CD14-positive monocyte (primary cell): Measurements from ENCODE around the gene PLCH1. TPM values are rescaled to one million over a fixed set of nuclear protein-coding genes. Genes with fewer than 3 reads are reported as not detected.

Experiments
- DNase-seq, 3 donors: peaks; one replicate each; pipeline ENCODE4 v3.0.0-alpha.2; 2011 to 2022
- H2AFZ ChIP-seq: 2 replicates; pipeline ENCODE4 v1.6.0; 2012; ENCODE audit warnings: mild to moderate bottlenecking, low read depth, low read length, inconsistent platforms; ENCODE audit not compliant: insufficient read depth, poor library complexity, severe bottlenecking
- H3K27ac ChIP-seq, 2 donors: 1 replicate in 1 of 2; 2 replicates in 1 of 2; pipeline ENCODE4 v1.5.1; 2012 to 2013; ENCODE audit warnings: low read length in 2 of 2, control low read depth in 1 of 2, inconsistent platforms in 1 of 2, low read depth in 1 of 2, mild to moderate bottlenecking in 1 of 2
- H3K27me3 ChIP-seq, 2 donors: one replicate each; pipeline versions ENCODE4 v1.6.0 to v1.6.1; 2011 to 2013; ENCODE audit warnings: low read length in 2 of 2; ENCODE audit not compliant: control insufficient read depth in 2 of 2, insufficient read depth in 2 of 2
- H3K36me3 ChIP-seq, 2 donors: replicated peaks in 1 of 2; 1 replicate in 1 of 2; 2 replicates in 1 of 2; pipeline versions ENCODE4 v1.5.1 to v1.6.1; 2012 to 2013; ENCODE audit warnings: low read length in 2 of 2, control low read depth in 1 of 2, inconsistent platforms in 1 of 2, mild to moderate bottlenecking in 1 of 2; ENCODE audit not compliant: insufficient read depth in 2 of 2, control insufficient read depth in 1 of 2
- H3K4me1 ChIP-seq, 2 donors: 1 replicate in 1 of 2; 2 replicates in 1 of 2; pipeline versions ENCODE4 v1.5.1 to v1.6.1; 2012 to 2013; ENCODE audit warnings: low read length in 2 of 2, control low read depth in 1 of 2, inconsistent platforms in 1 of 2, mild to moderate bottlenecking in 1 of 2, moderate library complexity in 1 of 2; ENCODE audit not compliant: insufficient read depth in 2 of 2, control insufficient read depth in 1 of 2
- H3K4me2 ChIP-seq: replicated peaks from 2 replicates; pipeline ENCODE3; 2012; ENCODE audit warnings: low read length, moderate library complexity, mild to moderate bottlenecking; ENCODE audit not compliant: poor library complexity, severe bottlenecking; ENCODE audit errors: extremely low read depth
- H3K4me3 ChIP-seq, 3 experiments: fragments of 200-600 bp in 1 of 3; sonication (generic) in 1 of 3; replicated peaks in 1 of 3; 1 replicate in 2 of 3; 2 replicates in 1 of 3; pipeline ENCODE4 v1.5.1; 2011 to 2013; ENCODE audit warnings: low read length in 3 of 3, mild to moderate bottlenecking in 3 of 3, control low read depth in 2 of 3, low read depth in 2 of 3, inconsistent platforms in 1 of 3, moderate library complexity in 1 of 3
- H3K79me2 ChIP-seq: 2 replicates; pipeline ENCODE4 v1.6.0; 2012; ENCODE audit warnings: mild to moderate bottlenecking, control low read depth, inconsistent platforms, low read length, moderate library complexity; ENCODE audit not compliant: insufficient read depth
- H3K9ac ChIP-seq: 2 replicates; pipeline ENCODE4 v1.6.0; 2017; ENCODE audit warnings: low read length, mild to moderate bottlenecking; ENCODE audit not compliant: insufficient read depth, poor library complexity, severe bottlenecking
- H3K9me3 ChIP-seq, 2 donors: replicated peaks in 1 of 2; 1 replicate in 1 of 2; 2 replicates in 1 of 2; pipeline versions ENCODE4 v1.5.1 to v1.6.1; 2012 to 2013; ENCODE audit warnings: low read length in 2 of 2, control low read depth in 1 of 2; ENCODE audit not compliant: control insufficient read depth in 1 of 2, insufficient read depth in 1 of 2
- H4K20me1 ChIP-seq: 2 replicates; pipeline ENCODE4 v1.6.0; 2012; ENCODE audit warnings: mild to moderate bottlenecking, low read length, control low read depth, moderate library complexity; ENCODE audit not compliant: insufficient read depth
- H3K27ac Mint-ChIP-seq, 7 donors: one replicate each; pipeline ENCODE4 v1.8.0; 2020; ENCODE audit warnings: mild to moderate bottlenecking in 7 of 7, mixed read lengths in 7 of 7, moderate library complexity in 6 of 7, inconsistent platforms in 2 of 7
- H3K27me3 Mint-ChIP-seq, 3 donors: one replicate each; pipeline ENCODE4 v1.8.0; 2021 to 2022; ENCODE audit warnings: low read depth in 3 of 3, mild to moderate bottlenecking in 3 of 3, mixed read lengths in 3 of 3, moderate library complexity in 3 of 3, inconsistent platforms in 1 of 3
- H3K36me3 Mint-ChIP-seq, 2 donors: one replicate each; pipeline ENCODE4 v1.8.0; 2020; ENCODE audit warnings: mixed read lengths in 2 of 2, inconsistent platforms in 1 of 2, mild to moderate bottlenecking in 1 of 2
- H3K4me1 Mint-ChIP-seq: one replicate; pipeline ENCODE4 v1.8.0; 2020; ENCODE audit warnings: mild to moderate bottlenecking, mixed read lengths
- H3K4me3 Mint-ChIP-seq, 2 donors: one replicate each; pipeline ENCODE4 v1.8.0; 2020; ENCODE audit warnings: mild to moderate bottlenecking in 2 of 2, mixed read lengths in 2 of 2, moderate library complexity in 1 of 2
- H3K9me3 Mint-ChIP-seq, 7 donors: one replicate each; pipeline ENCODE4 v1.8.0; 2020 to 2022; ENCODE audit warnings: mixed read lengths in 7 of 7, mild to moderate bottlenecking in 6 of 7, moderate library complexity in 6 of 7, inconsistent platforms in 2 of 7
- WGBS: methylation state at CpG from one replicate; pipeline ENCODE4 v1.1.5; 2013; ENCODE audit warnings: missing lambda C conversion rate; ENCODE audit not compliant: insufficient coverage; 5-methylcytosine and 5-hydroxymethylcytosine counted together
- intact Hi-C, 2 donors: fragments of 100-400 bp; cut with micrococcal nuclease; formaldehyde crosslinking; loops; one replicate each; pipeline versions ENCODE4 v1.15.0 to v1.15.1; 2023
- polyA plus RNA-seq, 3 donors: library from polyadenylated mRNA; depleted of rRNA in 1 of 3; unstranded in 2 of 3; stranded (reverse) in 1 of 3; fragments of 300-500 nt in 2 of 3; fragments of >200 nt in 1 of 3; fragmentation: Illumina TruSeq in 2 of 3; gene quantifications; 1 replicate in 2 of 3; 2 replicates in 1 of 3; pipeline ENCODE4 v1.2.3, GENCODE V29; 2012 to 2021
- TF ChIP-seq, protein P1 (sequence below): fragments of 200-600 bp; IDR thresholded peaks from one replicate; pipeline ENCODE4 v1.8.0; 2022; ENCODE audit warnings: antibody characterized with exemption, mild to moderate bottlenecking

PLCH1 gene
- polyA plus RNA-seq, 3 donors, result not detected

DNA sequence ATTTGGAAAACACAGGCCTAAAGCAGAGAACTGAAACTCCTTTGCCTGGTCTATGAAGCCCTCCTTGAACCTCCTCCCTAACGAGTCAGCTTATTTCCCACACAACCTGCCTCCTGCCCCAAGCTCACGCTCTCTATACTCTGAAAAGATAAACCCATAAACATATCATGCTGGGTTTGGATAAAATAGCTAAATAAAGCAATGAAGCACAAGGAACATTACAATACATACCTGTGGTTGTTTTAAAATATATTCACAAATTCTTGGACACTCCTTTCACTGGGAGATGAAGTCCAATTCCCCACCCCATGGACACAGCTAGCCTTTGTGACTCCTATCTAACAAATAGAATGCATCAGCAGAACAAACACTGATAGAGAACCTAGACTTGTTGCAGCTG lies 98.2 kb downstream of the PLCH1 start:
- no CpG with 5 or more reads among the region's 2 CpGs for WGBS
- H3K27ac ChIP-seq, result no peak overlapping the region

DNA sequence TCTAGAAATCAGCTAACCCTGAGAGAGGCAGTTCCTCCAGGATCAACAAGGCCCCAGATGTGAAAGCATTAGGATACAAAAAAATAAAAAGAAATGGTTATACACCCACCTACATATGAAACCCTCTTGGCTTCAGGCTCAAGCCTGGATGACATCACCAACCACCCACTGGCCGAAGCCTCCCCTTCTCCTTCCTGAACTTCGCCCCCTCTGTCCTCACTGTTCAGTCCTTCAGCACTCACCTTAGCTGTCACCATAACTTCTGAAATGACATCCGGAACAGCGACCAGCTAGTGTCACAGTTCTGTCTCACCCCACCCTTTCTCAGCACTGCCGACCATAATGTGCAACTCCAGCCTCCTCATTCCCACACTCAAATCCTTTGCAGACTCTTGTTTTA lies 98.7 kb downstream of the PLCH1 start:
- WGBS, result 86% methylated on average over 3 of the region's 5 CpGs
- H3K27me3 Mint-ChIP-seq, result peaks cover 0 to 1% (median 0%) of the 10 kb centered on the region in 3 donors
- H3K36me3 Mint-ChIP-seq, result no peaks in the 10 kb centered on the region
- Histone ChIP-seq H3K4me2 (no peak overlapping the region), H2AFZ (no peak overlapping the region), H3K9ac (no peak overlapping the region), H3K9me3 (no peaks in the 10 kb centered on the region), H3K4me1 (no peaks in the 10 kb centered on the region), H4K20me1 (no peaks in the 10 kb centered on the region), H3K79me2 (no peaks in the 10 kb centered on the region), H3K27ac (no peak overlapping the region), H3K27me3 (no peaks in the 10 kb centered on the region), H3K36me3 (no peaks in the 10 kb centered on the region), H3K4me3 (no peak overlapping the region)
- H3K27ac Mint-ChIP-seq, result no peak overlapping the region
- TF ChIP-seq, protein P1, sequence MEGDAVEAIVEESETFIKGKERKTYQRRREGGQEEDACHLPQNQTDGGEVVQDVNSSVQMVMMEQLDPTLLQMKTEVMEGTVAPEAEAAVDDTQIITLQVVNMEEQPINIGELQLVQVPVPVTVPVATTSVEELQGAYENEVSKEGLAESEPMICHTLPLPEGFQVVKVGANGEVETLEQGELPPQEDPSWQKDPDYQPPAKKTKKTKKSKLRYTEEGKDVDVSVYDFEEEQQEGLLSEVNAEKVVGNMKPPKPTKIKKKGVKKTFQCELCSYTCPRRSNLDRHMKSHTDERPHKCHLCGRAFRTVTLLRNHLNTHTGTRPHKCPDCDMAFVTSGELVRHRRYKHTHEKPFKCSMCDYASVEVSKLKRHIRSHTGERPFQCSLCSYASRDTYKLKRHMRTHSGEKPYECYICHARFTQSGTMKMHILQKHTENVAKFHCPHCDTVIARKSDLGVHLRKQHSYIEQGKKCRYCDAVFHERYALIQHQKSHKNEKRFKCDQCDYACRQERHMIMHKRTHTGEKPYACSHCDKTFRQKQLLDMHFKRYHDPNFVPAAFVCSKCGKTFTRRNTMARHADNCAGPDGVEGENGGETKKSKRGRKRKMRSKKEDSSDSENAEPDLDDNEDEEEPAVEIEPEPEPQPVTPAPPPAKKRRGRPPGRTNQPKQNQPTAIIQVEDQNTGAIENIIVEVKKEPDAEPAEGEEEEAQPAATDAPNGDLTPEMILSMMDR, result no peak
- H3K4me1 Mint-ChIP-seq, result no peaks in the 10 kb centered on the region
- peaks cover 0 to 4% (median 0%) of the 10 kb centered on the region in 7 donors for H3K9me3 Mint-ChIP-seq
- no peak for DNase-seq
- intact Hi-C loops, result no loop called here
- H3K4me3 Mint-ChIP-seq, result no peak overlapping the region

More for the DNA sequence above, 98.2 kb downstream of the PLCH1 start:
- Mint-ChIP-seq H3K9me3 (peaks cover 0 to 4% (median 0%) of the 10 kb centered on the region in 7 donors), H3K27ac (no peak overlapping the region), H3K4me1 (no peaks in the 10 kb centered on the region), H3K36me3 (no peaks in the 10 kb centered on the region), H3K4me3 (no peak overlapping the region), H3K27me3 (peaks cover 0 to 1% (median 0%) of the 10 kb centered on the region in 3 donors)
- Histone ChIP-seq H3K4me3 (no peak overlapping the region), H3K36me3 (no peaks in the 10 kb centered on the region), H3K79me2 (no peaks in the 10 kb centered on the region), H3K4me2 (no peak overlapping the region), H3K9me3 (no peaks in the 10 kb centered on the region), H4K20me1 (no peaks in the 10 kb centered on the region), H3K27me3 (no peaks in the 10 kb centered on the region), H2AFZ (peak overlapping the region; percentile 5), H3K9ac (no peak overlapping the region), H3K4me1 (no peaks in the 10 kb centered on the region)
- intact Hi-C loops, result no loop called here
- TF ChIP-seq, protein P1, result no peak
- DNase-seq, result no peak
